Spleen (tissue), 11 donors: ENCODE measurements around the gene MCC. TPM values are rescaled to one million over a fixed set of nuclear protein-coding genes. Genes with fewer than 3 reads are reported as not detected.

ENCODE experiments used
- DNase-seq: peaks from one replicate; pipeline ENCODE4 v3.0.0-alpha.2; 2020
- H3K27ac ChIP-seq, 8 donors: fragments of 200-600 bp; sonication (generic) in 7 of 8; 1 replicate in 4 of 8; 2 replicates in 4 of 8; pipeline versions ENCODE4 v1.5.0 to v1.8.0; 2016 to 2021; ENCODE audit warnings: inconsistent platforms in 4 of 8, mild to moderate bottlenecking in 4 of 8, moderate library complexity in 1 of 8
- H3K27me3 ChIP-seq, 7 donors: fragments of 200-600 bp; sonication (generic) in 6 of 7; replicated peaks in 1 of 7; 1 replicate in 4 of 7; 2 replicates in 3 of 7; pipeline versions ENCODE4 v1.5.0 to v1.8.0; 2016 to 2021; ENCODE audit warnings: inconsistent platforms in 3 of 7, mild to moderate bottlenecking in 1 of 7
- H3K36me3 ChIP-seq, 6 donors: fragments of 200-600 bp; sonication (generic) in 5 of 6; 1 replicate in 4 of 6; 2 replicates in 2 of 6; pipeline versions ENCODE4 v1.5.0 to v1.8.0; 2016 to 2021; ENCODE audit warnings: inconsistent platforms in 2 of 6
- H3K4me1 ChIP-seq, 6 donors: fragments of 200-600 bp; sonication (generic) in 5 of 6; 1 replicate in 3 of 6; 2 replicates in 3 of 6; pipeline versions ENCODE4 v1.5.0 to v1.8.0; 2016 to 2021; ENCODE audit warnings: inconsistent platforms in 3 of 6
- H3K4me3 ChIP-seq, 8 donors: fragments of 200-600 bp; sonication (generic) in 7 of 8; 1 replicate in 4 of 8; 2 replicates in 4 of 8; pipeline versions ENCODE4 v1.5.0 to v1.8.0; 2016 to 2021; ENCODE audit warnings: inconsistent platforms in 4 of 8, mild to moderate bottlenecking in 4 of 8, moderate library complexity in 2 of 8
- H3K9me3 ChIP-seq, 8 donors: fragments of 200-600 bp; sonication (generic) in 7 of 8; 1 replicate in 4 of 8; 2 replicates in 4 of 8; pipeline versions ENCODE4 v1.5.0 to v1.8.0; 2016 to 2021; ENCODE audit warnings: inconsistent platforms in 4 of 8
- CTCF ChIP-seq, 11 experiments: fragments of 200-600 bp in 7 of 11; fragments of 450-650 bp in 4 of 11; sonication (generic) in 4 of 11; IDR thresholded peaks in 8 of 11; conservative IDR thresholded peaks in 3 of 11; 1 replicate in 7 of 11; 2 replicates in 4 of 11; pipeline versions ENCODE4 v1.4.0 to v1.8.0; 2016 to 2021; ENCODE audit warnings: antibody characterized with exemption in 11 of 11, inconsistent platforms in 4 of 11, mild to moderate bottlenecking in 1 of 11
- POLR2A ChIP-seq, 3 donors: fragments of 450-650 bp; IDR thresholded peaks; one replicate each; pipeline ENCODE4 v1.5.1; 2017; ENCODE audit warnings: antibody characterized with exemption in 3 of 3, mild to moderate bottlenecking in 1 of 3
- POLR2AphosphoS5 ChIP-seq, 3 donors: sonication (generic); formaldehyde crosslinking; IDR thresholded peaks; one replicate each; pipeline ENCODE4 v1.5.1; 2017; ENCODE audit warnings: antibody characterized with exemption in 3 of 3
- WGBS, 5 donors: extraction: QIAGEN DNeasy Blood & Tissue Kit in 3 of 5; methylation state at CpG; one replicate each; pipeline versions ENCODE4 v1.1.5 to v1.1.7; 2013 to 2018; 5-methylcytosine and 5-hydroxymethylcytosine counted together
- intact Hi-C: fragments of 100-400 bp; cut with DNase I; formaldehyde crosslinking; loops from one replicate; pipeline ENCODE4 v1.15.0; 2023; ENCODE audit warnings: low total_unique reads
- polyA plus RNA-seq, 3 donors: library from polyadenylated mRNA; stranded (reverse); fragments of 200-250 nt; gene quantifications; one replicate each; pipeline ENCODE4 v1.2.1, GENCODE V29; 2013
- total RNA-seq, 7 donors: library from RNA; depleted of rRNA in 3 of 7; stranded (reverse); fragments of >200 nt in 3 of 7; fragmentation: NEBNext Ultra II Directional in 4 of 7; extraction: Animal tissue kit (Norgen Biotek cat#: 25700) in 4 of 7; gene quantifications; one replicate each; pipeline versions ENCODE4 v1.1.0 to v1.2.1, GENCODE V29; 2016 to 2021
- donor health status: healthy with polysubstance abuse.
- donor health status: DM: no; HTN: no; CAD: no; lungs with moderate emphysema.
- donor health status: DM: no; HTN: no; CAD: no.
- donor health status: Bipolar disorder and iron deficiency.
- donor health status: healthy.
- donor health status: DM: no; HTN: no; CAD: no.
- donor health status: DM: yes; HTN: yes; CAD: no.

Gene MCC
- total and polyA plus RNA-seq, 10 donors = 1.3 to 32.8 (median 15.8) TPM

DNA sequence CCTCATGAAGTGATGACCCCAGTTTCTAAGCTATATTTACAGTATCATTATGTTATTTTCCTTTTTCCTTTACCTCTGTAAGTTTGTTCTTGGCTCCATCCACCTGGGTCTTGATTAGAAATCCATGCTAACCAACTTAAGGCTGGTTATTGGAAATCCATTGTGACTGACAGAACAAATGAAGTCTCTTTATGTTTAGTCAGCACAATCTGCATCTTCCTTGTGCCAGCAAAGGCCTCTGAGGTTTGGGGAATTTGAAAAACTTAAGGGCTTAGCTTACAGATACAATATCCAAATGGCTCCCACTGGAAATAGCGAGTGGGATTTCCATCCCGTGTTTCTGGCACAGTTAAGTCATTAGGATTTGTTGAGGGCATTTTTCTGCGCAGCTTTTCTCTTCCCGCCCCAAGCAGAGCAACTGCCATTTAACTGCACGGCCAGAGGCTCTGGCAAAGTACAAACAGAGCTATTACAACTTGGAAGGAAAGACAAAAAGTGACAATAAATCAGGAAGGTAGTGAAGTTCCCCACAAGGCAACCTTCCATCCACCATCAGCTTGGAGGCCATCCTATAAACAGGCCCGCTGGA, 447.5 kb downstream of the MCC start:
- Histone ChIP-seq H3K36me3 (peaks cover 0 to 13% (median 3%) of the 10 kb centered on the region in 6 donors), H3K4me1 (no peaks in the 10 kb centered on the region), H3K27me3 (no peaks in the 10 kb centered on the region), H3K27ac (no peak overlapping the region), H3K4me3 (no peak overlapping the region), H3K9me3 (no peaks in the 10 kb centered on the region)
- intact Hi-C loops = no loop called here
- TF ChIP-seq CTCF (IDR thresholded peaks at IDR 0.05 in 8 of 11, conservative IDR thresholded peaks at IDR 0.05 in 3 of 11) = no peak
- no peak for TF ChIP-seq POLR2A (IDR thresholded peaks at IDR 0.05)
- TF ChIP-seq POLR2AphosphoS5 (IDR thresholded peaks at IDR 0.05) = no peak
- DNase-seq = no peak
- WGBS, 5 donors = 88 to 97% (median 90%) methylated on average over 6 of the region's 6 CpGs

DNA sequence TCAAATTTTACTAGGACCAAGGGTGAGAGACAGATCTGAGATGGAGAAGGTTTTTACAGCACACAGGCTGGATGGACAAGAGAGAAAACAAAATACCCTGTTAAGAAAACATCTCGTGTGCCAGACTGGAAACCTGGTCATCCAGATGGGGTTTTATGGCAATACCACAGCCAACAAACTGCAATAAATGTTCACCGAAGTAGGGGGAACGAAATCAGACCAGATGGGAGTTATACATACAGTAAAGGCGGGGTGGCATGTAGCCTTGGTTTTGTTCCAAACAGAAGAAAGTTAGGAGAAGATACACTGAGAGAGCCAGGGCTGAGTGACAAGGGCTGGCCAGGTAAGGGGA, 448.3 kb downstream of the MCC start:
- Histone ChIP-seq H3K9me3 (no peaks in the 10 kb centered on the region), H3K27ac (no peak overlapping the region), H3K4me3 (no peak overlapping the region), H3K36me3 (peaks cover 0 to 13% (median 3%) of the 10 kb centered on the region in 6 donors), H3K27me3 (no peaks in the 10 kb centered on the region), H3K4me1 (no peaks in the 10 kb centered on the region)
- WGBS, 5 donors = 84 to 93% (median 89%) methylated on average over 4 of the region's 4 CpGs
- TF ChIP-seq CTCF (IDR thresholded peaks at IDR 0.05 in 8 of 11, conservative IDR thresholded peaks at IDR 0.05 in 3 of 11) = no peak
- no peak for TF ChIP-seq POLR2A (IDR thresholded peaks at IDR 0.05)
- TF ChIP-seq POLR2AphosphoS5 (IDR thresholded peaks at IDR 0.05) = no peak
- intact Hi-C loops = no loop called here
- no peak for DNase-seq

DNA sequence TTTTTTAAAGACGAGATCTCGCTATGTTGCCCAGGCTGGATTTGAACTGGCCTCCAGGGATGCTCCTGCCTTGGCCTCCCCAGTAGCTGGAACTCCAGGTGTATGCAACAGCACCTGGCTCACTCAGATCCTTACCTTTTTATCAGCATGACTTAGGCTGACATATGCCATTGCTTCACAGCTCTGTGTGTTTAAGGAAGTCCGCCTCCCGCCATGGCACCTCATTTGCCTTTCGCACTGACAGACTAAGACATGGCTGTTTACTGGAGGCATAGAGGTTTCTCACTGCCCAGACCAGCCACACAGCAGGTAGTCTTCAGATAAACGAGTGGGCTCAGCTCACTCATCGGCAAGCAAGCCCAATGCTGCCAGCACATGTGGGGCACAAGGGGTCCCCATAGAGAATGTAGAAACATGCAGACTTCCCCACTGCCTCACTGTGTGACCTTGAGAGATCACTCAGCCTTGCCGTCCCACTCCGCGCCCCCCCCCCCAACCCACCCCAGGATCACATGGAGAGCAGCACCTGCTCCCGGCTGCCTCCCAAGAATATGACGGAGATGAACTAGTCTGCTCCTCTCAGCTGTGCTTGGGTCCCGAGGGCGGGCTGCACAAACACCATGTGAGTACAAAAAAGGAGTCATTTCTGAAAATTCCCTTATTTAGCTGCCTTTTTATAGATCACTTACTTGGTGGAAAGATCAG, 448.9 kb downstream of the MCC start:
- intact Hi-C loops = no loop called here
- H3K9me3 ChIP-seq = no peaks in the 10 kb centered on the region
- 84 to 92% (median 87%) methylated on average over 12 to 14 of the region's 14 CpGs for WGBS, 5 donors

More for the DNA sequence above, 448.9 kb downstream of the MCC start:
- H3K27me3 ChIP-seq = no peaks in the 10 kb centered on the region
- DNase-seq = no peak
- TF ChIP-seq CTCF (IDR thresholded peaks at IDR 0.05 in 8 of 11, conservative IDR thresholded peaks at IDR 0.05 in 3 of 11) = no peak
- no peak for TF ChIP-seq POLR2A (IDR thresholded peaks at IDR 0.05)
- TF ChIP-seq POLR2AphosphoS5 (IDR thresholded peaks at IDR 0.05) = no peak
- peaks cover 0 to 13% (median 4%) of the 10 kb centered on the region in 6 donors for H3K36me3 ChIP-seq
- H3K4me1 ChIP-seq = no peaks in the 10 kb centered on the region
- no peak overlapping the region for H3K4me3 ChIP-seq
- no peak overlapping the region for H3K27ac ChIP-seq
